NK-92 treated with Interleukin-12 subunit alpha and Interleukin-12 subunit beta, amount 100 ng/mL, for 24 hours (cell line): ENCODE results near the gene CAPN2.

Experiments used
- DNase-seq: peaks from one replicate; lab custom pipeline; 2025; lab: John Stamatoyannopoulos, UW

The CAPN2 gene

GRCh38 chr1:223712194-223712849 lies at the start of gene CAPN2:
Gene CAPN2, plus strand, starts transcription at chr1:223712539. Its CDS starts 102 bp downstream, at chr1:223712641.
- DNase-seq: peak; percentile 70

- DNase-seq: no peak
Observed at GRCh38 chr1:223662943-223663342, 49.4 kb upstream of the CAPN2 start.

GRCh38 chr1:223664106-223664505 lies 48.2 kb upstream of the CAPN2 start:
- DNase-seq: no peak

- DNase-seq: no peak
Observed at GRCh38 chr1:223665592-223666312, 46.6 kb upstream of the CAPN2 start, which contains the start of gene CAPN8. Gene CAPN8, minus strand, starts transcription at chr1:223665701. Its CDS starts 55 bp downstream, at chr1:223665646.

GRCh38 chr1:223667484-223668182 lies 44.7 kb upstream of the CAPN2 start:
- DNase-seq: no peak

- no peak for DNase-seq
Observed at GRCh38 chr1:223669003-223669795, 43.1 kb upstream of the CAPN2 start.

GRCh38 chr1:223670458-223671159 lies 41.7 kb upstream of the CAPN2 start:
- DNase-seq: peak; percentile 24

GRCh38 chr1:223674119-223674890 lies 38.0 kb upstream of the CAPN2 start:
- DNase-seq: no peak

GRCh38 chr1:223678841-223679240 lies 33.5 kb upstream of the CAPN2 start:
- no peak for DNase-seq

- DNase-seq: no peak
Observed at GRCh38 chr1:223680188-223680587, 32.2 kb upstream of the CAPN2 start.

- no peak for DNase-seq
Observed at GRCh38 chr1:223682502-223682901, 29.8 kb upstream of the CAPN2 start.

- peak; percentile 17 for DNase-seq
Observed at GRCh38 chr1:223683586-223684487, 28.5 kb upstream of the CAPN2 start.

GRCh38 chr1:223684488-223684792 lies 27.9 kb upstream of the CAPN2 start:
- DNase-seq: no peak

- no peak for DNase-seq
Observed at GRCh38 chr1:223691121-223691520, 21.2 kb upstream of the CAPN2 start.

GRCh38 chr1:223695014-223695548 lies 17.3 kb upstream of the CAPN2 start:
- DNase-seq: no peak

GRCh38 chr1:223695941-223696340 lies 16.4 kb upstream of the CAPN2 start:
- DNase-seq: no peak

GRCh38 chr1:223700388-223700918 lies 11.9 kb upstream of the CAPN2 start:
- DNase-seq: no peak

GRCh38 chr1:223700942-223701637 lies 11.2 kb upstream of the CAPN2 start:
- no peak for DNase-seq
